ENCODE results near the gene SLCO4A1.
"Not testable (repeated sequence)": the region's sequence is repeated elsewhere in the genome, so short reads cannot be mapped to it uniquely, and the experiment has no call there.

Gene SLCO4A1

DNA sequence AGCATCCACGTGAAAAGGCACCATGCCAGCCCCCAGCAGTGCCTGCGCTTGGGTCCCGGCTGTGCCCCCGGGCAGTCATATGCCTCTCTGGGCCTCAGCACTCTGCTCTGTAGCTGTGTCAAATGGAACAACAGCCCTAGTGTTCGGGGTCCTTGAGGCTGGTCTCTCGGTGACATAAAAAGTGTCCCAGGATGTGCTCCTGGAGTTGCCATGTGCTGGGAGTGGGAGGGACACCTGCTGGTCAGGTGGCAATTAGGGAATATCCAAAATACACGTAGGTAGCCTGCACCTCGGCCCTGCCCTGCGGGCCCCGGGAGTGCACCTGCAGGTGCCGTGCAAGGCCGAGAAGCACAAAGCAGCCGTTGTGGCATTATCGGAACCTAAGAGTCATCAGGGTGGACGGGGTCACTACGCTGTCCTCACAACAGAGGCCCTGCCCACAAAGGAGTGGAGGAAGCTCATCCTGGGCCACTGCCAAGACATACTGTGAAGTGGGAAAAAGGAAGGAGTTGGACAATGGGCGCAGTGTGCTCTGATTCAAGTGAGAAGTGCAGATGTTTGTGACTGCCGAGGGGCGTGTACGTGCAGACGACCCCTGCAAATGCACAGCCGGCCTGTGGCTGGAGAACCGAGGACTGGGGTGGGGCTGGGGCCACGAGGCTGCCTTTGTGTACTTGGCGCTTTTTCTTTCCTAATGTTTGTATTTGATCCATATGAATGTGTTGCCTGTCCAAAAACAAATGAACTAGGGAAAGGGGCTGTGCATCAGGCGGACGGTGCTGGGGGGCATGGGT lies 24.6 kb downstream of the SLCO4A1 start:
- no peak for DNase-seq

DNA sequence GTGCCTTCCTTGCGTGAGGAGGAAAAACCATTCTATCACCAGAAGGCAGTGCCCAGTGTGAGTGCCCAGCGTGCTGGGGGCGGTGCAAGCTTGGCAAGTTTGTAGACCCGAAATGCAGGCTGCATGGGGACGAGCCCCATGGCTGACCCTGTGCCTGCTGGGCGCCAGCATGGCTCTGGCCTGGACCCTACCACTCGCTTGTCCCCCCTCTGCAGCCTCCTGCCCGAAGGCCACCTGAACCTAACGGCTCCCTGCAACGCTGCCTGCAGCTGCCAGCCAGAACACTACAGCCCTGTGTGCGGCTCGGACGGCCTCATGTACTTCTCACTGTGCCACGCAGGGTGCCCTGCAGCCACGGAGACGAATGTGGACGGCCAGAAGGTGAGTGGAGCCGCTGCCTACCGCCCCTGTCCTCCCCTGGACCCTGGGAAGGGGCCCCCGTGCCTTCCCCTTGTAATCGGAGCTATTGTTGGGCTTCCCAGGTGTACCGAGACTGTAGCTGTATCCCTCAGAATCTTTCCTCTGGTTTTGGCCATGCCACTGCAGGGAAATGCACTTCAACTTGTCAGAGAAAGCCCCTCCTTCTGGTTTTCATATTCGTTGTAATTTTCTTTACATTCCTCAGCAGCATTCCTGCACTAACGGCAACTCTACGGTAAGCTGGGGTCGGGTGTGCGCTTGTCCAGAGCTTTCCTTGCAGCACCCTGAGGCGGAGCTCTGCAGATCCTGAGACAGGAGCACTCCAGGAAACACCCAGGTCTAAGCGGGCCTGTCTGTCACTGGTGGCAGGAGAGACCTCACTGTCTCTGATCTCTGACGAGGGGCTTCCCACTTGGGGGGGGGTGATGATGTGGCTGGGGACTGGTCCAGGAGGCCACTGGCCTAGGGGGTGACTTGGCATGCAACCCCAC lies 25.5 kb downstream of the SLCO4A1 start:
- no peak for DNase-seq

DNA sequence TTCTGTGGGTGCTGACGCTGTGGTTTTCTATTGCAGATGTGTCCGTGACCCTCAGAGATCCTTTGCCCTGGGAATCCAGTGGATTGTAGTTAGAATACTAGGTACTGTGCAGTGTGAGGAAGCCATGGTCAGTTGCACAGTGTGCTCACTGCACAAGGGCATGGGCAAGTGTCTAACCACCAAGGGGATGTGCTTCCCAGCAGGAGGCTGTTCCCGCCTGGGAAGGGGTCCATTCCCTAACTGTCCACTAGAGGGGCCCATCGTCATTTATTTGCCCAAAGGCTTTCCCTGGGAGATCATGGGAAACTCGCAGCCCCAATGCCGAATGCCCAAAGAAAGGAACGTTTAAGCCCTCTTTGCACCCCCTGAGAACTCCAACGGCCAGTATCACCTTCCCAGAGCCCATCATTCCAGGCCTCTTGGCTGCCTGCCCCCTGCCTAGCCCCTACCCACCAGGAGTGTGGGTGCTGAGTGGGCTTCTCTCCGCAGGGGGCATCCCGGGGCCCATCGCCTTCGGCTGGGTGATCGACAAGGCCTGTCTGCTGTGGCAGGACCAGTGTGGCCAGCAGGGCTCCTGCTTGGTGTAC lies 26.2 kb downstream of the SLCO4A1 start:
- peak; percentile 14 to 23 for DNase-seq

DNA sequence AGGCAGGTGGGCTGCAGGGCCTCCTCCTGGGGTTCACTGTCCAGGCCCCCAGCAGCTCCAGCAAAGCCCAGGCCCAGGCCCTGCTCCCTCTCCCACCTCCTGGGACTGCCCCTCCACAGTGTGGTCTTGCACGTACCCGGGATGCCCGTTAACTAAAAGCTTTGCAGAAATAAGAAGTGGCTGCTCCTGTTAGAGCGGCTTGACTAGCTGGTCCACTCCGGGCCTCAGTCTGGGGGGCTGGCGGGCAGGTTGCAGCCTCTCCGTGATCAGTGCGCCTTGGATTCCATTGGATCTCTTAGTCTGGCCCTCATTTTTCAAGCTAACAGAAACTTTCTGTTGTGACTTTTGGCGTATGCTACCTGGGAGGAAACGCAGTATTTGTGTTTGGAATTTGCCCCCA lies 26.9 kb downstream of the SLCO4A1 start:
- no peak for DNase-seq

DNA sequence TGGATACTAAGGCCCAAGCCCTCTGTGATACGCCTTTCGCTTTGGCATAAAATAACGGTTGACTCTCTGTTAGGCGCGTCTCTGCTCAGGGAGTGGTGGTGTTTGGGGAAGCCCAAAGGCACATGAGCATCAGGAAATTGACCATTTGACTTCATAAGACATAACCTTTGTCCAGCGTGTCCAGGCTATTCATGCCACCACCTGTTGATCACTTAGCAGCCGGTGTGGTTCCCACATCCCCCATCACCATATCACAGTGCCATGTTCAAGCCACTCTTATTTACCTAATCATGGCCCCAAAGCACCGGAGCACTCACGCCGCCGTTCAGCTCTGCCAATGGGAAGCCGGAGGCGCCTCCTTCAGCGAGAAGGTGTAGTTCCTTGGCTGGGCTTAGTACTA lies 27.9 kb downstream of the SLCO4A1 start:
- no peak for DNase-seq

DNA sequence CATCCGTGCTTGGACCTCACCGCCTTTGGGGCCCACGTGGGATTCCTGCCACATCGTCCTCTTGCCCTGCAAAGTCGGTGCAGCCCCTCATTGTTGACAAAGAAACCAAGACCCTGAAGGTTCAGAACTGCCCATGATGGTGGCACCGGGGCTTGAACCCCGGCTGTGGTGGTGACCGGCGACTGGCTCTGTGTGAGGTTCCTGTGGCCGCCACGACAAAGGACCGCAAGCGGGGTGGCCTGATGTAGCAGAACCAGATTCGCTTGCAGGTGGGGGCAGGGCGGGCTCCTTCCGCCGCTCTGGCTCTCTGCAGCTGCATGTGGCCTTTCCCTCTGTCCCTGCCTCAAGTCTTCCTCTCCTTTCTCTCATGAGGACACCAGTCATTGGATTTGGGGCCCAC lies 28.7 kb downstream of the SLCO4A1 start:
- no peak for DNase-seq

DNA sequence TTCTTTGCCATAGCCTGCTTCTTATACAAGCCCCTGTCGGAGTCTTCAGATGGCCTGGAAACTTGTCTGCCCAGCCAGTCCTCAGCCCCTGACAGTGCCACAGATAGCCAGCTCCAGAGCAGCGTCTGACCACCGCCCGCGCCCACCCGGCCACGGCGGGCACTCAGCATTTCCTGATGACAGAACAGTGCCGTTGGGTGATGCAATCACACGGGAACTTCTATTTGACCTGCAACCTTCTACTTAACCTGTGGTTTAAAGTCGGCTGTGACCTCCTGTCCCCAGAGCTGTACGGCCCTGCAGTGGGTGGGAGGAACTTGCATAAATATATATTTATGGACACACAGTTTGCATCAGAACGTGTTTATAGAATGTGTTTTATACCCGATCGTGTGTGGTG lies 29.5 kb downstream of the SLCO4A1 start:
- DNase-seq, result no peak

DNA sequence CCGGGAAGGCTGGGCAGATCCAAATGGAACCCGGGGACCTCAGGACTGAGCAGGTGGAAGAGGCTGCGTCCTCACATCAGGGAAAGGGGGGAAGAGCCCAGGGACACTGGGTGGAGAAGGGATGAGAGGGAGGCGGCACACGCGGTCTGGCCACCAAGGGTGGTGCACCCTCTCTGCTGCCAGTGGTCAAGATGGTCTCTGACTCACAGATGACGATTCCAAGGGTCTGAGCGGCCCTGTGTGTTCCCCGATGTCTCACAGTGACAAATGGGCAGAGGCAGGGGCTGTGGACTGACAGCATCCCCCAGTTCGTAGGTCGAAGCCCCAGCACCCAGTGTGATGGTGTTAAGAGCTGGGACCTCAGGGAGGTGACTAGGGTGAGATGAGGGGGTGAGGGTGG lies 32.1 kb downstream of the SLCO4A1 start:
- DNase-seq, result no peak

DNA sequence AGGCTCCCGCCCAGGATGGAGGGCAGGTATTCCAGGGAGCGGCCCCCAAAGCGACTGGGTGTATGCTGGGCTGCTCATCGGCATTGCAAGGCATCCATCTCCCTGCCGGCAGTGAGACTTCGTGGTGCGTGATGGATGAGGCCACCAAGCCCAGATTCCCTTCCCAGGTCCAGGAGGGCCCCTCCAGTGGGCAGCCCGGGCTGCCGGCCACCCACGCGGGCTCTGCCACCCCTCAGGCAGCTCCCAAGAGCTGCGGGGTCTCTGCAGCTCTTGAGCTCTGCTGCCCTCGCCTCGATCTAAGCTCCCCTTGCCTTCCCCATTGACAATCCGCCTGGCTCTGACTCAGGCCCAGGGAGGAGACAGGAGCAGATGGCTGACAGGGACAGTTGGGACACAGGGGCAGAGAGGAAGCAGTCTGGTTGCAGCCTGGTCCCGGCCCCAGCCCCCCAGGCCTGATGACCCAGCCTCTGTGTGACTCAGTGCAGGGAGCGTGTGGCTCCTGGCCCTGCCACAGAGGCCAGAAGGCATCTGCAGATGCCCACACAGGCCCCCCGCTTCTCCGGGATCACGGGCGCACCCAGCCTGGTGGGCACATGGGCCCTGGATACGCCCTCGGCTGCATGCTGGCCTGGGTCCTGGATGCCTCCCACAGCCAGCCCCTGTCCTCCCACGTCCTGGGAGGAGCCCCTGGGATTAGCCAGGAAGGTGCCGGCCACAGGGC lies 33.0 kb downstream of the SLCO4A1 start:
- no peak for DNase-seq

DNA sequence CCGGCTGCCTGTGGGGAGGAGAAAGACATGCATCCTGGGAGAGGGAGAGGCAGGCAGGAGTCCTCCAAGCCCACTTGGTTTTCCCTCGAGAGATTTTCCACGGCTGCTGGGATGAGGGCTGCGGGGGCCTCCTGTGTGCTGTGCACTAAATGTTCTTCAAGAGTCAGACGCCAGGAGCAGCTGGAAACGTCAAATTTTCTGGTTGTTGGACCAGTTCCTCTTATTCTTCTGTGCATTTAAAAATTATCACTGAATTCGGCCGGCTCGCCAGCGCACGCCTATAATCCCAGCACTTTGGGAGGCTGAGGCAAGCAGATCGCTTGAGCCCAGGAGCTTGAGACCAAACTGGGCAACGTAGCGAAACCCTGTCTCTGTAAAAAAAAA lies 33.6 kb downstream of the SLCO4A1 start:
- no peak for DNase-seq

DNA sequence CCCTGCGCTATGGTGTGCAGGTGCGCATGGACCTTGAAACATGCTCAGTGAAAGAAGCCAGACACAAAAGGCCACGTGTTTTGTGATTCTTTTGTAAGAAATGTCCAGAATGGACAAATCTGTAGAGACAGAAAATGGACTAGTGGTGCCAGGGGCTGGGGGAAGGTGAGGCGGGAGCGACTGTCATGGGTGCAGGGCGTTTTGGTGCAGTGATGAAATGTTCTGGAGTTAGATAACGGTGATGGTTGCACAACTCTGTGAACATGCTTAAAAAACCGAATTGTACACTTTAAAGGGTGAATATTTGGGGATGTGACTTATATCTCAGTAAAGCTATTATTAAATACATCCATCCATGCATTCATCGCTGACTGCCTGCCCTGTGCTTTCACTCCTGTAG lies 34.7 kb downstream of the SLCO4A1 start:
- no peak for DNase-seq

DNA sequence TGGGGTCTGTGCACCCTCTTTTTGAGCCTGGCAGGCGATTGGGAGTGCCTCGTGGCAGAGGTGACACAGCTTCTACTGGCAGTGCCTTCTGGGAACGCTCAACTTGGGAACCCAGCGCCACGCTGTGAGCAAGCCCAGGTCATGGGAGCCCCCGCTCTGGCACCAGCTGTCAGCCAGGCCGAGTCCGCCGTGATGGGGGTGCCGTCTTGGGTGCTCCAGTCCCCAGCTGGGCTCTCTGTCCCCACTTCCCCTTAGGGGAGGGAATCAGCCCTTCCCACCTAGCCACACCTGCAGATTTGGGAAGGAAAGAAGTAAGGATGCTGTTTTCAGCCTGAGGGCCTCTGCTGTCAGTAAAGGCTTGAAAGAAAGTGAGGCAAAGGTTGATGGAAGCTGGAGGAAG lies 35.4 kb downstream of the SLCO4A1 start:
- no peak for DNase-seq

DNA sequence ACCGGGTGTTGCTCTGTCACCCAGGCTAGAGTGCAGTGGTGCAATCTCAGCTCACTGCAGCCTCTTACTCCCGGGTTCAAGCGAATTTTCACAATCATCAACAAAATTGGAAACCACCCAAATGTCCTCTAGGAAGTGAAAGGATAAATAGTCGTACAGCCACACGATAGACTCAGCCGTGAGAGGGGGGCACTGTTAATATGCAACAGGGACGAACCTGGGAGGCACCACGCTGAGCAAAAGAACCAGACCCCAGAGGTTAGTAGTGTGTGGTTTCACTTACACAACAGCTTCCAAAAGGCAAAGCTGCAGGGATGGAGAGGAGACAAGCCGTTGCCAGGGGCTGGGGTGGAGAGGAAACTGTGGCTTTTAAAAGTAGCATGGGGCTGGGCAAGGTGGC lies 36.2 kb downstream of the SLCO4A1 start:
- no peak for DNase-seq

DNA sequence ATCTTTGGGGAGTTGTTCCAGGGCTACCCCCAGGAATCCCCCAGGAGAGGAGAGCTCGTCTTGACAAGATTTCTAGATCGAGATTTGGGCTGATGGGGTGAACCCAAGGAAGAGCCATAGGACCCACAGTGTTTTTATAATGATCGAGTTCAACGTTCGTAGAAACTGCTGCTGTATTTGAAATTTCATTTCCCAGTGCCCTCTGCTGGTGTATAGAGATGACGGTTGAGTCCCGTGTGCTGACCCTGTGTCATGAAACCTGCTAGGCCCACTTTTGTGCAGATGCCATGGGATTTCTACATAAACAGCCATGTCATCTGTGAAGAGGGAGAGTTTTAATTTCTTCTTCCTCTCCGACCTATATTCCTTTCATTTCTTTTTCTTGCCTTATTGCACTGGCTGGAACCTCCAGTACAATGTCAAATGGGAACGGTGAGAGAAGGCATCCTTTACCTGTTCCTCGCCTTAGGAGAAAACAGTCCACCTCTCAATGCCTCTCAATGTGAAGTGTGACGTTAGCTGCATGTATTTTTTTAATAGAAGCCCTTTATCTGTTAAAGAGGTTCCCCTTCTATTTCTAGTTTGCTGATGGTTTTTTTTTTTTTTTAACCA lies 37.8 kb downstream of the SLCO4A1 start:
- no peak for DNase-seq

DNA sequence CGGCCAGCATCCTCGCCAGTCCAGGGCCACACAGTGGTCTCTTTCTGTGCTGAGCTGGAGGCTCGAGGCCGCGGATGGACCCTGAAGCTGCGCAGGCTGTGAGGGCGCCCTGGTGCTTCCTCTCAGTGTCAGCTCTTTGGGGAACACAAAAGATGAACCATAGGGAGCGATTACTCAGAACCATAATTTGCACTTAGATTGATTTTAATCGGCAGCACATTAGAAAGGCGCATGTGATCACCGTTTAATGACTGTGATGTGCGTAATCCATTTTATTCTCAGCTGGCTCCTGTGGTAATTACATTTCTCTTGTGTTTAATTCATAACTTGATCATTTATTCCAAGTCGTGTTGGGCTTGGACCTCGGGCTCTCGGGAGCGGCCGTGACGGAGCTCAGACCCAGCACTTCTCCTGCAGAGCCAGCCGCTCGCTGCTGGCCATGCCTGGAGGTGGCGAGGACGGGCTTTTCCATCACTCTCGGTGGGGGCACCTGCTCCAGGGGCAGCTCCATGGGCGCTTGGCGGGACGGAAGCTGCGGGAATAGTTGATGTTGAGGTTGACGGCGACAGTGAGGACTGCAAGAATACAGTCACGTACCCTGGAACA lies 40.7 kb downstream of the SLCO4A1 start:
- DNase-seq, result no peak

DNA sequence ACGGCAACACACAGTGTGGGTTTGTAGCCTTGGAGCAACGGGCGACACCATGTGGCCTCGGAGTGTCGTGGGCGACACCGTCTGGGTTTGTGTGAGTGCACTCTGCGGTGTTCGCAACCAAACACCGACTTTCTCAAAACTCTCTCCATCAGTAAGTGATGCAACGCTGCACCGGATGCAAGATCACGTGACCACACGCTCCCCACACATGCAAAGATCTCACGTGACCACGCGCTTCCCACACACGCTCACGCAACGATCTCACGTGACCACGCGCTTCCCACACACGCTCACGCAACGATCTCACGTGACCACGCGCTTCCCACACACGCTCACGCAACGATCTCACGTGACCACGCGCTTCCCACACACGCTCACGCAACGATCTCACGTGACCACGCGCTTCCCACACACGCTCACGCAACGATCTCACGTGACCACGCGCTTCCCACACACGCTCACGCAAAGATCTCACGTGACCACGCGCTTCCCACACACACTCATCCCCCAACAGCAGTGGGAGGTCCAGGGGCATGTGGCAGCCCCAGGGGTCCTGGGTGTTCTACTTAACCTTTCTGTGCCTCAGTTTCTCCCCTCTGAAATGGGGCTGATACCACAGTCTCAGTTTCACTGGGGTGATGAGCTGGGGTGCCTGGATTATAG lies 41.5 kb downstream of the SLCO4A1 start:
- DNase-seq, result not testable (repeated sequence)

DNA sequence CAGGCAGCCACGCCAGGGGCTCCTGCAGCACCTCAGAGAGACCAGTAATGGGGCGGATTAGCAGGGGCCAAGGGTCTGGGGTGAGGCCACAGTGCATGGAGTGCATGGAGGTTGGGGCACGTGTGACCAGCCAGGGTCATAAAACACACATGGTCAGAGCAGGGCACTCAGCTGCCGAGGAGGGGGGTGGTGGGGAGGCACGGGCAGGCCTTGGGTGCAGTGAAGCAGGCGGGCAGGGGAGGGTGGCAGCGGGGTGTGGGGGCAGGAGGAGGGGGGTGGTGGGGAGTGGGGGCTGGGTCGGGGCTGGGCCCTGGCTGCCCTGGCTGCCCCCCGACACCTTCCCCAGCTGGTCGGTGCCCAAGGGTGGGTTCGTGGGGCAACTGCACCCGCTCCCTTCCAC lies 42.7 kb downstream of the SLCO4A1 start:
- no peak for DNase-seq

DNA sequence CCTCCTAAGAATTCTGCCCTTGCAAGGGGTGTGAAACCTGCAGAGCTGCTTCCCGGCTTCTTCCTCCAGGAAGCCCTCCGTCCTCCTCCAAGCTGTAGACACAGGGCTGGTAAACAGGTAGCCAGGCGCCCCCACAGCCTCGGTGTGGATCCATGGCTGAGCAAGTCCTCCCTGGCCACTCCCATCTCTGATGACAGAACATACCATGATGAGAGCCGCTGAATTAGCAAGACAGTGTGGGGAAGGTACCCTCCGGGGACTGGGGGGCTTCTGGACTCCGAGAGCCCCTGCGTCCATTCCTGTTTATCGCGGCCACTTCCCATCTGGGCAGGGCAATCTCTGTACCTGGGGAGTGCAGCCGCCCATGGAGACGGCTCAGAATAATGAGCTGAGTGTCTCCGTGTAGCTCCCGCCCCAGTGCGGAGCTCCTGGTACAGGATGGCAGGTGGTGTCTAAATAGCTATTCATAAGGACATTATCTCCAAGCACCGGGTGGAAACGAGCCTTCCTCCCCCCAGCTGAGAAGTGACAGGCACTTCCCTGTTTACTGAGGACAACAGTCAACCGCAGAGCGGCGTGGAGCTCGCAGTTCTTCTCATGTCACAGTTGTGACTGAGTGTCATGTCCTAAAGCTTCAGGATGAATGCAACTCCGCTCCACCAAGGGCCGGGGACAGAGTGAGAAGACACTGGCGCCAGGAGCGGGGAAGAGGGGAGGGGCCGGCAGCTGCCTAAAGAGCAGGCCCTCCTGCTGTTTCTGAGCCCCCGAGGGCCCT lies 43.7 kb downstream of the SLCO4A1 start:
- DNase-seq, result no peak

DNA sequence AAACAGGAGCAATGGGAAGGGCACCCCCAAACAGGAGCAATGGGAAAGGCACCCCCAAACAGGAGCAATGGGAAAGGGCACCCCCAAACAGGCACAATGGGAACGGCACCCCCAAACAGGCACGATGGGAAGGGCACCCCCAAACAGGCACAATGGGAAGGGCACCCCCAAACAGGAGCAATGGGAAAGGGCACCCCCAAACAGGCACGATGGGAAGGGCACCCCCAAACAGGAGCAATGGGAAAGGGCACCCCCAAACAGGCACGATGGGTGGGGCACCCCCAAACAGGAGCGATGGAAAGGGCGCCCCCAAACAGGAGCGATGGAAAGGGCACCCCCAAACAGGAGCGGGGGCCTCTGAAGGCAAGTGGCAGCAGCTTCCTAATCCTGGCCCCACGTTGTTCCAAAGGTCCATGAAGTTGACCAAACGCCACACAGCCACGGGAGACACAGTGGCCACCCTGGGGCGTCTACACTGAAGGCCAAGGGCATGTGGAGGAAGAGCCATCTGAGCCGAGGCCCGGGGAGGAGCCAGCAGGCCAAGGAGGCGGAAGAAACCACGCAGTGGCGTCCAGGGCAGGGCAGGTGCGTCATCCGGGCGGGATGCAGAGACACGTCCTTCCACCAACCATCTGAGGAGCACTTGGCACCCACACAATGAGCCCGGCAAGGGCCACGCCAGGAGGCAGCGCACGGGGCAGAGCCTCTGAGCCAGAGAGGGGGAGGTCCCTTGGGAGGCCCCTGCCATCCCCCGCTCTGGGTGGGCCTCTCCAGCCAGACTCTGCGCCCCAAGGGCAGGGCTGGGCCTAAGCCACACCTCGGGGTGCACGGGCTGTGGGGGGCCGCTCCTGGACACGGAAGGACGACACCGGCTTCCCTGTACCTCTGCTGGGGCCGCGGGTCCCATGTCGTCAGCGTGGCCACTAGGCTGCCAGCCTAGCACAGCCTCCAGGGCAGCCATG lies 44.8 kb downstream of the SLCO4A1 start:
- DNase-seq, result no peak

DNA sequence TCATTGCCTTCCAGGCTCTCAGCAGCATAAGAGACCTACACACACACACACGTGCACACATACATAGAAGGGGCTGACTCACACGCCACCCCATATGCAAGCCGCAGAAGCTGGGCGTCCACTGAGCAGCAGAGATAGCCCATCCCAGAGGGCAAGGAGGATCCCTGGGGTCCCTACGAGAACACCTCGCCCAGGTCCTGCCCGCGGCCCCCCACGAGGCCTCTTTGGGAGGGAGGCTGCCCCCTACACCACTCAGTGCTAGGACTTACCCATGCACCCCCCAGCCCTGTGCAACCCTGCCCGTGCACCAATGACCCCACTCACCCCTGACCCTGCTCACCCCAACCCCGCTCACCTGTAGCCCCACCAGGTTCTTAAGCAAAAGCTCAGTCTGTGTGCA lies 45.8 kb downstream of the SLCO4A1 start:
- DNase-seq, result no peak

All from stimulated activated CD4-positive, alpha-beta T cell treated with anti-CD3 and anti-CD28 coated beads, Interleukin-4, amount 100 ng/mL, for 4 hours (primary cell).